CD4-positive, alpha-beta memory T cell (primary cell): Measurements from ENCODE around the gene KLF13. TPM values are rescaled to one million over a fixed set of nuclear protein-coding genes. Genes with fewer than 3 reads are reported as not detected.

ENCODE experiments used
- CTCF ChIA-PET: fragments of 350-600 bp; sonication (Branson Sonifier 250); formaldehyde crosslinking; loops from one replicate; lab custom pipeline; 2021; ENCODE audit warnings: inconsistent platforms; ENCODE audit not compliant: partially characterized antibody; lab: Charles Lee
- POLR2A ChIA-PET: fragments of 350-600 bp; sonication (Branson Sonifier 250); formaldehyde crosslinking; loops from one replicate; lab custom pipeline; 2021; ENCODE audit not compliant: partially characterized antibody; lab: Charles Lee
- DNase-seq, 5 donors: peaks; one replicate each; pipeline versions ENCODE4 v3.0.0 to v3.0.0-alpha.2; 2020 to 2022; ENCODE audit warnings: mixed read lengths in 1 of 5
- H3K27ac ChIP-seq: one replicate; pipeline ENCODE4 v1.7.0; 2013; ENCODE audit warnings: low read depth, low read length
- H3K27me3 ChIP-seq: 2 replicates; pipeline ENCODE4 v1.7.0; 2013; ENCODE audit warnings: mild to moderate bottlenecking, low read length, moderate library complexity; ENCODE audit not compliant: insufficient read depth
- H3K36me3 ChIP-seq: 2 replicates; pipeline ENCODE4 v1.7.0; 2013; ENCODE audit warnings: mild to moderate bottlenecking, low read length, moderate library complexity; ENCODE audit not compliant: insufficient read depth
- H3K4me1 ChIP-seq: 2 replicates; pipeline ENCODE4 v1.7.0; 2013; ENCODE audit warnings: mild to moderate bottlenecking, low read length, moderate library complexity; ENCODE audit not compliant: insufficient read depth
- H3K4me3 ChIP-seq, 2 donors: one replicate each; pipeline ENCODE4 v1.7.0; 2013; ENCODE audit warnings: low read length in 2 of 2, mild to moderate bottlenecking in 1 of 2
- H3K9me3 ChIP-seq, 2 donors: one replicate each; pipeline ENCODE4 v1.7.0; 2013; ENCODE audit warnings: low read length in 2 of 2, control low read depth in 1 of 2; ENCODE audit not compliant: control insufficient read depth in 1 of 2
- H3K27ac Mint-ChIP-seq, 7 donors: one replicate each; pipeline ENCODE4 v1.8.0; 2020 to 2021; ENCODE audit warnings: mixed read lengths in 7 of 7, mild to moderate bottlenecking in 6 of 7, inconsistent platforms in 3 of 7, moderate library complexity in 3 of 7
- H3K27me3 Mint-ChIP-seq, 2 donors: one replicate each; pipeline ENCODE4 v1.8.0; 2020 to 2021; ENCODE audit warnings: mixed read lengths in 2 of 2
- H3K36me3 Mint-ChIP-seq, 2 donors: one replicate each; pipeline ENCODE4 v1.8.0; 2020 to 2021; ENCODE audit warnings: mixed read lengths in 2 of 2, inconsistent platforms in 1 of 2, mild to moderate bottlenecking in 1 of 2
- H3K4me1 Mint-ChIP-seq, 4 donors: one replicate each; pipeline ENCODE4 v1.8.0; 2020 to 2021; ENCODE audit warnings: mixed read lengths in 4 of 4, mild to moderate bottlenecking in 1 of 4
- H3K4me3 Mint-ChIP-seq, 8 donors: one replicate each; pipeline ENCODE4 v1.8.0; 2020 to 2021; ENCODE audit warnings: mixed read lengths in 8 of 8, mild to moderate bottlenecking in 7 of 8, moderate library complexity in 6 of 8, inconsistent platforms in 3 of 8
- H3K9me3 Mint-ChIP-seq, 8 donors: one replicate each; pipeline ENCODE4 v1.8.0; 2020 to 2021; ENCODE audit warnings: mixed read lengths in 8 of 8, mild to moderate bottlenecking in 5 of 8, inconsistent platforms in 3 of 8, moderate library complexity in 1 of 8
- intact Hi-C: fragments of 100-400 bp; cut with micrococcal nuclease; formaldehyde crosslinking; loops from one replicate; pipeline ENCODE4 v1.15.1; 2023
- polyA plus RNA-seq, 2 donors: library from polyadenylated mRNA; unstranded; fragments of 300-500 nt; fragmentation: Illumina TruSeq; gene quantifications; one replicate each; pipeline ENCODE4 v1.2.3, GENCODE V29; 2021
- total RNA-seq, 2 experiments: library from RNA; stranded (reverse); gene quantifications; one replicate each; pipeline ENCODE4 v1.2.3, GENCODE V29; 2021

The KLF13 gene
- total and polyA plus RNA-seq, 4 experiments from 2014 or later, result 22.0 to 202 (median 139) TPM

- H3K9me3 Mint-ChIP-seq, result no peaks in the 10 kb centered on the region
- no peaks in the 10 kb centered on the region for H3K36me3 ChIP-seq
- no peaks in the 10 kb centered on the region for H3K27me3 ChIP-seq
- H3K4me3 Mint-ChIP-seq, result peak overlapping the region; percentile 1 to 93 (median 90)
- POLR2A ChIA-PET, result interaction anchor here (0.9 to 9.1 kb wide), 13 partner anchors 12 to 159 kb away, joined by 3 to 528 read pairs (median 31); no protein-coding TSS in a partner anchor
- H3K9me3 ChIP-seq, result no peaks in the 10 kb centered on the region
- H3K36me3 Mint-ChIP-seq, result peaks cover 0 to 9% of the 10 kb centered on the region in 2 donors
- CTCF ChIA-PET, result interaction anchor here (1.1 to 4.9 kb wide), 7 partner anchors 14 to 170 kb away, joined by 3 to 37 read pairs (median 9); no protein-coding TSS in a partner anchor
- peaks cover 23% of the 10 kb centered on the region for H3K4me1 ChIP-seq
- H3K27ac ChIP-seq, result peak overlapping the region; percentile 92
- no peak for DNase-seq
- H3K4me3 ChIP-seq, result no peak overlapping the region
- no peaks in the 10 kb centered on the region for H3K27me3 Mint-ChIP-seq
- peaks cover 17 to 32% (median 21%) of the 10 kb centered on the region in 4 donors for H3K4me1 Mint-ChIP-seq
- intact Hi-C loops, result loop anchor here (10.0 kb wide), 1 partner anchor 329 kb away; the partner anchor contains the start of gene MTMR10
- H3K27ac Mint-ChIP-seq, result peak overlapping the region; percentile 93 to 99 (median 97)
These were observed 2.4 kb upstream of the KLF13 start for GRCh38 chr15:31324186-31324585.

DNA sequence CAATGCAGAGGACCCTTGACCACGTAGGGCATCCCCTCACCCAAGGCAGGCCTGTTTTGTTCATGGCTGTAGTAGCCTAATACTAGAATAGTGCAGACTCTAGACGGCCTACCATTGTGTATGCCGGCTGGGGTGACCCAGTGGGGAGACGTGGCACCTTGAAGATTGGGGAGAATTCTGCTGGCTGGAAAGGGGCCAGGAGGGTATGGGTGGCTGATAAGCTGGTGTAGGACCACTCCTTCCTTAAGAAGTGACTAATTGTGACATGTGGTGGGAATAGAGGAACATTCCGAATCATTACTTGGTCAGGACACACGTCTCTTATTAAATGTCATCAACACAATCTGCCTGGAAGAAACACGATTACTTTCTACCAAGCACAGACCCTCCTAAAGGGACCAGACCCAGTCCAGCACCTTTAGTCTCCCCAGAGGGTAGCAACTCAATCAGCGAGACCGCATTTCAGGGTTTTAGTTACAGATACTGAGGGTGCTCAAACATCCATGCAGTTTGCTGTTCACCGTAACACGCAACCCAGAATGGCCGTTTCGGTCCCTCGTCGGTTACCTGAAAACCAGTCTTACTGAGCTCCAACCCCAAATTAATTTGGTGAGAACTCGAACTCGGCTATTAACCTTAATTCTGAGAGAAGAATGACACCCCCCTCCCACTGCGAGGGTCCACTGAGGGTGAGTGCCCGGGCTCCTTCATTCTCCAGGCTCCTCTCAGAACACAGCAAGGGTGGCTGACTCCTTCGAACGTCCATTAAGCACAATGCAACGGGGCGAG is 1.6 kb upstream of the KLF13 start:
- Mint-ChIP-seq H3K9me3 (no peaks in the 10 kb centered on the region), H3K4me1 (peaks cover 19 to 36% (median 26%) of the 10 kb centered on the region in 4 donors), H3K27ac (peak overlapping the region; percentile 93 to 99 (median 97)), H3K4me3 (peak overlapping the region; percentile 86 to 93 (median 90)), H3K27me3 (no peaks in the 10 kb centered on the region), H3K36me3 (peaks cover 5 to 15% of the 10 kb centered on the region in 2 donors)
- H3K36me3 ChIP-seq, result no peaks in the 10 kb centered on the region
- no peak for DNase-seq
- peak overlapping the region; percentile 92 for H3K27ac ChIP-seq
- H3K27me3 ChIP-seq, result no peaks in the 10 kb centered on the region
- POLR2A ChIA-PET, result interaction anchor here (0.6 to 9.1 kb wide), 31 partner anchors 9 to 164 kb away, joined by 3 to 528 read pairs (median 9); no protein-coding TSS in a partner anchor
- CTCF ChIA-PET, result interaction anchor here (0.8 to 4.9 kb wide), 11 partner anchors 15 to 169 kb away, joined by 3 to 37 read pairs (median 9); no protein-coding TSS in a partner anchor
- intact Hi-C loops, result loop anchor here (5.0 to 10.0 kb wide), 2 partner anchors 123 to 330 kb away; partner anchors contain the start of gene MTMR10
- peaks cover 31% of the 10 kb centered on the region for H3K4me1 ChIP-seq
- H3K4me3 ChIP-seq, result peak overlapping the region; percentile 7 to 77
- H3K9me3 ChIP-seq, result no peaks in the 10 kb centered on the region

- peak overlapping the region; percentile 7 to 77 for H3K4me3 ChIP-seq
These were observed 960 bp upstream of the KLF13 start for GRCh38 chr15:31325595-31326155.

GRCh38 chr15:31326875-31327668 is 437 bp downstream of the KLF13 start:
- Histone ChIP-seq H3K4me3 (peak overlapping the region in 1 of 2 donors; percentile 67), H3K9me3 (no peaks in the 10 kb centered on the region), H3K36me3 (no peaks in the 10 kb centered on the region), H3K27me3 (no peaks in the 10 kb centered on the region), H3K4me1 (peaks cover 51% of the 10 kb centered on the region), H3K27ac (peak overlapping the region; percentile 92)
- H3K36me3 Mint-ChIP-seq, result peaks cover 13 to 30% of the 10 kb centered on the region in 2 donors
- peaks cover 35 to 57% (median 46%) of the 10 kb centered on the region in 4 donors for H3K4me1 Mint-ChIP-seq
- peak in 1 of 5 donors; percentile 84 for DNase-seq
- ChIA-PET CTCF (interaction anchor here (1.1 to 4.9 kb wide), 9 partner anchors 20 to 162 kb away, joined by 3 to 37 read pairs (median 5); no protein-coding TSS in a partner anchor), POLR2A (interaction anchor here (0.8 to 9.1 kb wide), 35 partner anchors 9 to 162 kb away, joined by 3 to 528 read pairs (median 8); no protein-coding TSS in a partner anchor)
- peak overlapping the region in 6 of 8 donors; percentile 43 to 66 (median 62) for H3K4me3 Mint-ChIP-seq
- peak overlapping the region in 1 of 7 donors; percentile 72 for H3K27ac Mint-ChIP-seq
- no peaks in the 10 kb centered on the region for H3K27me3 Mint-ChIP-seq
- intact Hi-C loops, result loop anchor here (1.0 to 10.0 kb wide), 9 partner anchors 20 to 332 kb away; partner anchors contain the start of gene MTMR10
- H3K9me3 Mint-ChIP-seq, result peaks cover 0 to 2% (median 0%) of the 10 kb centered on the region in 8 donors

More at GRCh38 chr15:31325595-31326155, 960 bp upstream of the KLF13 start:
- ChIA-PET POLR2A (interaction anchor here (0.6 to 9.1 kb wide), 36 partner anchors 10 to 163 kb away, joined by 3 to 528 read pairs (median 8); no protein-coding TSS in a partner anchor), CTCF (interaction anchor here (0.8 to 4.9 kb wide), 12 partner anchors 40 to 163 kb away, joined by 3 to 37 read pairs (median 5); no protein-coding TSS in a partner anchor)
- Mint-ChIP-seq H3K9me3 (peaks cover 0 to 2% (median 0%) of the 10 kb centered on the region in 8 donors), H3K36me3 (peaks cover 8 to 21% of the 10 kb centered on the region in 2 donors), H3K27me3 (no peaks in the 10 kb centered on the region), H3K4me3 (peak overlapping the region; percentile 86 to 93 (median 90)), H3K27ac (peak overlapping the region; percentile 93 to 99 (median 97)), H3K4me1 (peaks cover 23 to 43% (median 33%) of the 10 kb centered on the region in 4 donors)
- Histone ChIP-seq H3K9me3 (no peaks in the 10 kb centered on the region), H3K27ac (peak overlapping the region; percentile 92), H3K4me1 (peaks cover 37% of the 10 kb centered on the region), H3K36me3 (no peaks in the 10 kb centered on the region), H3K27me3 (no peaks in the 10 kb centered on the region)
- peak in 1 of 5 donors; percentile 73 for DNase-seq
- intact Hi-C loops, result loop anchor here (1.0 to 10.0 kb wide), 9 partner anchors 22 to 331 kb away; partner anchors contain the start of gene MTMR10

DNA sequence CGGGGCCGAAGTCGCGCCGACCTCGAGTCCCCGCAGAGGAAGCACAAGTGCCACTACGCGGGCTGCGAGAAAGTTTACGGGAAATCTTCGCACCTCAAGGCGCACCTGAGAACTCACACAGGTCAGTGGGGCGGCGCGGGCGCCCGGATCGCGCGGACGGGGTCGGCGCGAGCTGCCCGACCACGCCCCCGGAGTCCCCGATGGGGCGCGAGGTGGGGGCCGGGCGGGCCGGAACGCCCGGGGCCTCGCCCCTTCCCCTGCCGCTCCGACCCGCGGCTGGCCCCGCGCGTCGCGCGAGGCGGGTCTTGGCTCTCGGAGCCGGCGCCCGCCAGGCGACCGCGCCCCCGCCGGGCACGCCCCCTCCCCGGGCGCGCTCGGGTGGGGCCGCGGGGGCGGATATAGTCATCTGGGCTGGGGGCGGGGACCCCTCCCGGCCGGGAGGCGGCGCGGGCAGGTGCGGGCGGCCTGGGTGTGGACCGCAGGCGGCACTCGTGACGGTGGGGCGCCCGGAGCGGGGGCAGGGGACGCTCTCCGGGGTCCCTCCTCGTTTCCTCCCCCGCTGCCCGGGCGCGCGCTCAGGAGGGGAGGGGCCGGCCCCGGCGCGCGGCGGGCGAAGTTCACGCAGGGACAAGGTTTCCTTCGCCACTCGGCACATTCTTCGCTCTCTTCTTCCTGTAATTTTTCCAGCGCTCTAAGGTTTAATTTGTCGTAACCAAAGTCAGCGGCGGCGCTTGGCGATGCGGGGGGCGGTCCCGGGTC is 1.2 kb downstream of the KLF13 start:
- H3K36me3 Mint-ChIP-seq, result peaks cover 13 to 31% of the 10 kb centered on the region in 2 donors
- Histone ChIP-seq H3K36me3 (no peaks in the 10 kb centered on the region), H3K9me3 (no peaks in the 10 kb centered on the region), H3K4me3 (peak overlapping the region; percentile 74 to 93), H3K4me1 (peaks cover 59% of the 10 kb centered on the region), H3K27me3 (no peaks in the 10 kb centered on the region), H3K27ac (peak overlapping the region; percentile 96)
- peak; percentile 82 to 89 (median 86) for DNase-seq
- peaks cover 42 to 62% (median 52%) of the 10 kb centered on the region in 4 donors for H3K4me1 Mint-ChIP-seq
- intact Hi-C loops, result loop anchor here (1.0 to 10.0 kb wide), 3 partner anchors 33 to 333 kb away; partner anchors contain the start of gene MTMR10
- H3K27me3 Mint-ChIP-seq, result no peaks in the 10 kb centered on the region
- H3K9me3 Mint-ChIP-seq, result peaks cover 0 to 2% (median 0%) of the 10 kb centered on the region in 8 donors
- H3K4me3 Mint-ChIP-seq, result peak overlapping the region; percentile 74 to 97 (median 94)
- POLR2A ChIA-PET, result interaction anchor here (1.0 to 9.1 kb wide), 15 partner anchors 8 to 161 kb away, joined by 3 to 528 read pairs (median 16); no protein-coding TSS in a partner anchor
- CTCF ChIA-PET, result interaction anchor here (0.6 to 2.4 kb wide), 9 partner anchors 14 to 425 kb away, joined by 3 to 9 read pairs (median 5); no protein-coding TSS in a partner anchor
- H3K27ac Mint-ChIP-seq, result peak overlapping the region; percentile 80 to 99 (median 95)
